ENCODE data around the gene PAWR. TPM values are rescaled to one million over a fixed set of nuclear protein-coding genes. Genes with fewer than 3 reads are reported as not detected.
A peak's percentile ranks its signal among the peaks of the same experiment; 100 is the strongest.

Gene PAWR
- total RNA-seq, 1 donor from 2014 or later: 53.5 TPM

DNA sequence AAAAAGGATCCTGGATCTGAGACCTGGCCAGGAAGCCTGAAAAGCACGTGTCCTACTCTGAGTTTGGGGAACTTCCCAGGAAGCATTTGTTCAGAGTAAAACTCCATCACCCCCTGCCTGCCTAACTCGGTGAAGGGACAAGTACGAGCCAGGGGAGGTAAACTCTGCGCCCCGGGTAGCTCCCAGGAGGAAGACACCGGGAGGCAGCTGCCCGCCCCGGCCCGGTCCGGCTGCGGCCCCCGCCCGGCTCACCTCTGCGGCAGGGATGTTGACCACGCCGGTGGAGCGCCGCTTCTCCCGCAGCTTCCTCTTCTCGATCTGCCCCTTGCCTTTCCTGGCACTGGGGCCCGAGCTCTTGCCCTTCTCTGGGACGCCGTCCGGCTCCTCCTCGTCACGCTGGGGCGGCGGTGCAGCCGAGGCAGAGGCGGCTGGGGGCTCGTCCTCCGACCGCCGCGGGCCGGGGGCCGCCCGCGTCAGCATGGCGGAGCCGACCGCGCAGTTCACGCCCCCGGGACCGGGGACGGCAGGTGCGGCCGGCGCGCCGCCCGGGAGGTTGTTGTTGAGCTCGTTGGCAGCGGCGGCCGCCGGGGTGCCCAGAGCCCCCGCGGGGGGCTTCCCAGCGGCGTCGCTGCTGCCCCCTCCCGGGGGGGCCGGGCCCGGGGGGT, 1.2 kb downstream of the PAWR start:
- Histone ChIP-seq H3K27me3 (ENCODE audit: low read depth) (no peaks in the 10 kb centered on the region), H3K27ac (peak overlapping the region; percentile 85), H3K4me3 (peak overlapping the region; percentile 88), H3K4me1 (peaks cover 22% of the 10 kb centered on the region), H3K9me3 (no peaks in the 10 kb centered on the region), H3K36me3 (no peaks in the 10 kb centered on the region)
- intact Hi-C loops (cut with DNase I): no loop called here
- DNase-seq (peak; percentile 68), ATAC-seq (peak; percentile 24 to 29)
- TF ChIP-seq, protein P1, sequence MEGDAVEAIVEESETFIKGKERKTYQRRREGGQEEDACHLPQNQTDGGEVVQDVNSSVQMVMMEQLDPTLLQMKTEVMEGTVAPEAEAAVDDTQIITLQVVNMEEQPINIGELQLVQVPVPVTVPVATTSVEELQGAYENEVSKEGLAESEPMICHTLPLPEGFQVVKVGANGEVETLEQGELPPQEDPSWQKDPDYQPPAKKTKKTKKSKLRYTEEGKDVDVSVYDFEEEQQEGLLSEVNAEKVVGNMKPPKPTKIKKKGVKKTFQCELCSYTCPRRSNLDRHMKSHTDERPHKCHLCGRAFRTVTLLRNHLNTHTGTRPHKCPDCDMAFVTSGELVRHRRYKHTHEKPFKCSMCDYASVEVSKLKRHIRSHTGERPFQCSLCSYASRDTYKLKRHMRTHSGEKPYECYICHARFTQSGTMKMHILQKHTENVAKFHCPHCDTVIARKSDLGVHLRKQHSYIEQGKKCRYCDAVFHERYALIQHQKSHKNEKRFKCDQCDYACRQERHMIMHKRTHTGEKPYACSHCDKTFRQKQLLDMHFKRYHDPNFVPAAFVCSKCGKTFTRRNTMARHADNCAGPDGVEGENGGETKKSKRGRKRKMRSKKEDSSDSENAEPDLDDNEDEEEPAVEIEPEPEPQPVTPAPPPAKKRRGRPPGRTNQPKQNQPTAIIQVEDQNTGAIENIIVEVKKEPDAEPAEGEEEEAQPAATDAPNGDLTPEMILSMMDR (IDR thresholded peaks at IDR 0.05): no peak

DNA sequence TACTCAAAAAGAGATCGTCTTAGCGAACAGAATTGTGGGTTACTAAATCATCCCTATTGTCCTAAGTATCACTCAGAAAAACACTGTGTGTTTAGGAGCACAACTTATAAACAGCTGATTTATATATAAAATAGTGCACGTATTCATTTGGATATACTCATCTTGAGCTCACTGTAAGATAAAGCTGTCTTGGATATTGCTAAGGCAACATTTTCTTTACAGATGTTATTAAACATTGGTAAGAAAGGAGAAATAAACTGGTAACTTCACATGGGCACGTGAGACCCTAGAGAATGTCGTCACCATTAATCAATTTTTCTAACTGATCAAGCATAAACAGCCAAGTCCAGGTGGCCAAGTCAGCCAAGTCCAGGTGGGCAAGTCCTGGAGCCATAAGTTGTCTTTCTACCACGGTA, 1.7 kb downstream of the PAWR start:
- Histone ChIP-seq H3K36me3 (no peaks in the 10 kb centered on the region), H3K9me3 (no peaks in the 10 kb centered on the region), H3K4me1 (peaks cover 22% of the 10 kb centered on the region), H3K27me3 (ENCODE audit: low read depth) (no peaks in the 10 kb centered on the region), H3K4me3 (peak overlapping the region; percentile 88), H3K27ac (peak overlapping the region; percentile 85)
- no peak for DNase-seq
- TF ChIP-seq, protein P1 (IDR thresholded peaks at IDR 0.05): no peak
- no peak for ATAC-seq
- intact Hi-C loops (cut with DNase I): no loop called here

DNA sequence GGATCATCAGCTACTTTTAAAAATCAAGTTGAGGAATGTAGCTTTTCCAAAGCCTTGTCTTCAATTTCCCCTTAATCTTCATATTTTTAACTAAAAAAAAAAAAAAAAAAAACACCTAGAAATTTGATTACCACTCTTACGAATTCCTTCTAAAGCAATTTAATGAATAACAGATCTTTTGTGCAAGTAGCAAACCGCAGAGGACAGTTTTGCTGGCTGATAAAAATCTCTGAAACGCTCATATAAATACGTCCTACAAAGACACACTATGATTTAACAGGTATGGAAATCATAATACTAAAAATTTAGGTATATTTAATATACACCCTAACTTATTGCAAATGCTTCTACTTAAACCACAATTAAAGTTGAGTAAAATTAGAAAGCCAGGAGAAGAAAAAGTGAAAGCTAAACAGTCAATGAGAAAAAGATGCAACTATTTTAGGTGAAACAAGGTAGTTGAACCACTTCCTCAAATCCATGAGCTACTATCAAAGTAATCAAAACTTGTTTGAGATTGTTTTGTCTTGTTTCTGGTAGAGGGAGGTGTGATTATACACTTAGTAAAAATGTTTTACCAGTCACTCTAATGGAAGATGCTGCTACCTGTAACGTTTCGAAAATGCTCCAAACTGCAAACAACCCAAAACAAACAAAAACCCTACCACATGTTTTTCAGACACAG, 2.2 kb downstream of the PAWR start:
- no peak for ATAC-seq
- no peak overlapping the region for H3K27ac ChIP-seq
- intact Hi-C loops (cut with DNase I): no loop called here
- H3K9me3 ChIP-seq: no peaks in the 10 kb centered on the region
- DNase-seq: no peak
- TF ChIP-seq, protein P1 (IDR thresholded peaks at IDR 0.05): no peak
- H3K4me1 ChIP-seq: peaks cover 22% of the 10 kb centered on the region
- no peaks in the 10 kb centered on the region for H3K36me3 ChIP-seq
- peak overlapping the region; percentile 88 for H3K4me3 ChIP-seq
- H3K27me3 ChIP-seq (ENCODE audit: low read depth): no peaks in the 10 kb centered on the region

DNA sequence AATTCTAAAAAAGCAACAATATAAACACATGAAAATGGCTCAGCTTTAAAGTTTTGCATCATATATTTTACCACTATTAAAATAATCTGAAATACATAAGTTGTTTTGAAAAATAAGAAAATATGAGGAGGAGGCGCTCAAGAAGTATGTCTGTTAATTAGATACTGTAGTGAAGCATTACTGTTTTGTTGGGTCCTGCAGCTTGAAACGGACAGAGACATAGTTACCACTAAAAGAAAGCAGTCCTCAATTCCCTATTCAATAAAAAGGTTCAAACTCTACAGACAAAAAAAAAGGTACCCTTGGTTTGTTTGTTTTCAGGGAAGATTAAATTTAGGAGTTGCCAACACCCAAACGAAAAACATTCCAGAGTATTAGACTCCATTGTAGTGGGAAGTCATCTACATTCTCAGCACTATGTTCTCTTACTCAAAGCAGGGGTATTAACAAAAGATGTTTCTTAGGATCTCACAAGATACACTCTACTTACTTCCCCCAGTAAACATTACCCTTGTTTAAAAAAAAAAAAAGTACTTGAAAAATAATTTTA, 3.0 kb downstream of the PAWR start:
- H3K27me3 ChIP-seq (ENCODE audit: low read depth): no peaks in the 10 kb centered on the region
- H3K27ac ChIP-seq: no peak overlapping the region
- DNase-seq: no peak

DNA sequence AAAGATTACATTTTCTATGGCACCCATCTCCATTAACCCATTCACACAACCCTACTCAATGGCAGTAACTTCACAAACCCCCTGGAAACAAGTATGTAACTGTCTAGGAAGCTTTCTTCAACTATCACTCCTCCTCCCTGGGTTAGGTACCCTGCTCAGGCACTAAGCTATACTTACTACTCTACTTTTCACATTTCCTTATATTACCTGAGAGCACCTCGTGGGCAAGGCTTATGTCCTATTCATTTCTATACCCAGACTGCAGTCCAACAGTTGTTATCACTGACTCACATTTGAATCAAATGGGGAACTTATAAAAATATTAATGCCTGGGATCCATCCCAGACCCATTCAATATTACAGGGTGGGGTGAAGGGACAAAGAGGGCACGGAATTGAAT, 4.6 kb downstream of the PAWR start:
- ATAC-seq (no peak), DNase-seq (no peak)
- H3K4me1 ChIP-seq: peaks cover 19% of the 10 kb centered on the region
- peak overlapping the region; percentile 0 for H3K4me3 ChIP-seq
- TF ChIP-seq, protein P1 (IDR thresholded peaks at IDR 0.05): no peak
- no peaks in the 10 kb centered on the region for H3K9me3 ChIP-seq
- no peak overlapping the region for H3K27ac ChIP-seq
- intact Hi-C loops (cut with DNase I): no loop called here
- H3K36me3 ChIP-seq: no peaks in the 10 kb centered on the region
- no peaks in the 10 kb centered on the region for H3K27me3 ChIP-seq (ENCODE audit: low read depth)

More for the DNA sequence above, 3.0 kb downstream of the PAWR start:
- H3K36me3 ChIP-seq: no peaks in the 10 kb centered on the region
- H3K4me3 ChIP-seq: peak overlapping the region; percentile 88
- no peaks in the 10 kb centered on the region for H3K9me3 ChIP-seq
- no peak for ATAC-seq
- intact Hi-C loops (cut with DNase I): no loop called here
- peaks cover 22% of the 10 kb centered on the region for H3K4me1 ChIP-seq
- TF ChIP-seq, protein P1 (IDR thresholded peaks at IDR 0.05): no peak
